ENCODE data around the gene SLC50A1.

The SLC50A1 gene

DNA sequence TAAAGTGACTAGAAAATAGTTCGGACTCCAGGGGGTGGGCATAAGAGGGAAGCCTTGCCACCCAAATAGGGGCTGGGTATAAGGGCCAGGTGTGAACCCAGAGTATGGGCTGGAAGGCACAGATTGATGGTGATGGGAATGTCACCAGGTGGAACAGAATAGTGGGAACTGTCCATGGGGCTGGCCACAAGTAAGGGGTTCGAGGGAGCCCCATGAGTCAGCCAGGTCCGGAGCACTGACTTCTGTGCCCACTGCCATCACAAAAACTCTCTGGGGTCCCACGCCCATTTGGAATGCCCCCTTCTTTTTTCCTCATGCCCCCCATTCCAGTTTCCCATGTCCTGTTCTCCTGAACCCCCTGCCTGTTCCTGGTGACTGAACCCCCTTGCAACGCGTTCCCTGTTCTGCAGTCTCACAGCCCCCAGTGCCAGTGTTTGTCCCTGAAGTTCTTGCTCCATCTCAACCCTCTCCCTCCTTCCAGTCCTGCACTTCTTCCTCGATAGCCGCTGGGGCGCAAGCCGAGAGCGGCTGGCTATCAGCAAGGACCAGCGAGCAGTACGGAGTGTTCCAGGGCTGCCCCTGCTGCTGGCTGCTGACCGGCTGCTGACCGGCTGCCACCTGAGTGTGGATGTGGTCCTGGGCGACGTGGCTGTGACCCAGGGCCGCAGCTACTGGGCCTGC, 45.9 kb downstream of the SLC50A1 start:
- H3K27me3 ChIP-seq (ENCODE audit: insufficient read depth, low read length), result no peaks in the 10 kb centered on the region
- H2AFZ ChIP-seq (ENCODE audit: low read depth, low read length), result no peak overlapping the region
- peaks cover 18% of the 10 kb centered on the region for H3K36me3 ChIP-seq (ENCODE audit: insufficient read depth, low read length)
- H3K9me3 ChIP-seq (ENCODE audit: low read length), result no peaks in the 10 kb centered on the region
- no peaks in the 10 kb centered on the region for H3K4me1 ChIP-seq (ENCODE audit: insufficient read depth, low read length)
- no peak overlapping the region for H3K4me3 ChIP-seq (ENCODE audit: low read length)

DNA sequence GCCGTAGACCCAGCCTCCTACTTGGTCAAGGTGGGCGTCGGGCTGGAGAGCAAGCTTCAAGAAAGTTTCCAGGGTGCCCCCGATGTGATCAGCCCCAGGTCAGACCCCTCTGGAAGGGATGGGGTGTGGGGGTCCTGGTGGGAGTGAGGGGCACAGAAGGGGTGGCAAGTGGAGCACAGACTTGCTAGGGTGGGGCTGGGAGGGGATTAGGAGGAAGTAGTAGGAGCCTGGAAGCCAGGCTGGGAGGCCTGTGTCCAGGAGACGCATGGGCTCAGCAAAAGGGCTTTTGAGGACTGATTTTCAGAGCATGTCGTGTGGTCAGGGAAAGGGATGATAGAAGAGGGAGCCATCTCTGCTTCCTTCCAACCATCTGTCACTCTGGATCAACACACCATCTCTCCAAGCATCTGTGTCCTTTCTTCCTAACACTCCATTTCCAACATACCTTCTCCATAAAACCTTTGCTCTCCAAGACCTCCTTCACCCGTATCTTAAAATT, 46.4 kb downstream of the SLC50A1 start:
- Histone ChIP-seq H3K27me3 (ENCODE audit: insufficient read depth, low read length) (no peaks in the 10 kb centered on the region), H2AFZ (ENCODE audit: low read depth, low read length) (no peak overlapping the region), H3K36me3 (ENCODE audit: insufficient read depth, low read length) (peaks cover 18% of the 10 kb centered on the region), H3K4me3 (ENCODE audit: low read length) (no peak overlapping the region), H3K4me1 (ENCODE audit: insufficient read depth, low read length) (no peaks in the 10 kb centered on the region), H3K9me3 (ENCODE audit: low read length) (no peaks in the 10 kb centered on the region)

DNA sequence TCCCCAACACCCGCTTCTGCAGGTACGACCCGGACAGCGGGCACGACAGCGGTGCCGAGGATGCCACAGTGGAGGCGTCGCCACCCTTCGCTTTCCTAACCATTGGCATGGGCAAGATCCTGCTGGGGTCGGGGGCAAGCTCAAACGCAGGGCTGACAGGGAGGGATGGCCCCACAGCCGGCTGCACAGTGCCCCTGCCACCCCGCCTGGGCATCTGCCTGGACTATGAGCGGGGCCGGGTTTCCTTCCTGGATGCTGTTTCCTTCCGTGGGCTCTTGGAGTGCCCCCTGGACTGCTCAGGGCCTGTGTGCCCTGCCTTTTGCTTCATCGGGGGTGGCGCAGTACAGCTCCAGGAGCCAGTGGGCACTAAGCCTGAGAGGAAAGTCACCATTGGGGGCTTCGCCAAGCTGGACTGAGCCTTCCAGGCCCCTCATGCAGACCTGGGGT, 48.1 kb downstream of the SLC50A1 start:
- no peaks in the 10 kb centered on the region for H3K9me3 ChIP-seq (ENCODE audit: low read length)
- H3K27me3 ChIP-seq (ENCODE audit: insufficient read depth, low read length), result no peaks in the 10 kb centered on the region
- H3K36me3 ChIP-seq (ENCODE audit: insufficient read depth, low read length), result peaks cover 9% of the 10 kb centered on the region
- no peaks in the 10 kb centered on the region for H3K4me1 ChIP-seq (ENCODE audit: insufficient read depth, low read length)
- no peak overlapping the region for H2AFZ ChIP-seq (ENCODE audit: low read depth, low read length)
- H3K4me3 ChIP-seq (ENCODE audit: low read length), result no peak overlapping the region

DNA sequence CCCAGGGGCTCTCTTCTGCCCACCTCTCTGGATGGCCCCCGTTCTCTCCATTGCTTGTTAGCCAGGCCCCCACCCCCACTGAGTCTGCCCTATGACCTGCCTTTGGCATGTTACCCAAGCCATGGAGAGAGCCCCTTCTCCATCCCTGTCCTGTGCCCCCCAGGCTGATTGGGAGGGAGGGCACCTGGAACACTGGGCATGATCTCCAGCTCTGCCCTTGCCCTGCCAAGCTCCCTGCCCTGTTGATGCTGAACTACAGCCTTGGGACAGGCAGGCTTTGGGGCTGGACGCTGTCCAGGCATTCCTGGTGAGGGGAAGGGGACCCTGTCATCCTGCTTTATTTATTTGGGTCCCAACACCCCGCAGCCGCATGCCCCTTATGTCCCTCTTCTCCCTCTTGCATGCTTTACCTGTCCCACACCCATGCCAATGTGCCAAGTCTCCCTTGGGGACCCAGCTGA, 48.7 kb downstream of the SLC50A1 start:
- Histone ChIP-seq H3K4me1 (ENCODE audit: insufficient read depth, low read length) (no peaks in the 10 kb centered on the region), H3K36me3 (ENCODE audit: insufficient read depth, low read length) (peaks cover 5% of the 10 kb centered on the region), H3K4me3 (ENCODE audit: low read length) (no peak overlapping the region), H3K9me3 (ENCODE audit: low read length) (no peaks in the 10 kb centered on the region), H3K27me3 (ENCODE audit: insufficient read depth, low read length) (no peaks in the 10 kb centered on the region), H2AFZ (ENCODE audit: low read depth, low read length) (no peak overlapping the region)

DNA sequence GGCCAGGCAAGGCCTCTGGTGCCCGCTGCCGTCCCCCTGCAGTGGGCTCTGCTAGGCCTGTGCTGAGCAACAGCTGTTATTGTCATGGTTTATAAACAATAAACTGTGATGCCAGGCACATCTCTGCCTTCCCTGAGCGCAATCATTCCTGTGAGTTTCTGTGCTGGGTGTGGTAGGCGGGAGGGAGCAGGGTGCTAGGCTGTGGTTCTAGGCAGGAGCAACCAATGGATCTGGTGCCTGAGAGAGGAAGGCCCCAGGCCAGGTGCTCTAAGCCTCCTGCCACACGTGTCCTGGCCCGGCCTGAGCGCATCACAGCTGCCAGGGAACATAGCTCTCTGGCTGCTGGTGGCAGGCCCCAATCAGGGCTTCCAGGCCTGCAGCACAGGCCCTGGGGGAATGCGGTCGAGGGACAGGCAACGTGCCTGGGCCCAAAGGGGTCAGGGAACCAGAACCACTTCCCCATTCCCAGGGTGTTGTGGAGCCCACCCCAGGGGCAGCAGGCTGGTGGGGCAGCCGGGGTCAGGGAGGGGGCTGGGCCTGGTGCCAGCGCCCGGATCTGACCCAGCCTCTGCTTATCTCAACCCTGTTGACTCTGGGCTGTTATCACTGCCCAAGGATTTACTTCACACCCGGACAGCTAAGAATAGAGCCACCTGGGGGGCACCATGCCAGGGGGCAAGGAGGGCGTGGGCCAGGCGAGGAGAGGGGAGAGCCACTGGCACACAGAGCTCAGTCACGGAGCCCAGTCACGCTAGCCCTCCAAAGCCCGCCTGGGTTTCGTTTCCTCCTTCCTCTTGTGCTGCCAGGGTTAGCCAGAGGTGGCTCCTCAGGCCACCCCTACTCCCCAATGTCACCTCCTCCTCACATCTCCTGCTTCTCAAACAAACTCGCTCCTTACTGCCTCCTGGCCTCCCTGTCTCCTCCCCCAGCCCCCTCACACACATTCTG, 49.5 kb downstream of the SLC50A1 start:
- no peaks in the 10 kb centered on the region for H3K9me3 ChIP-seq (ENCODE audit: low read length)
- H3K4me1 ChIP-seq (ENCODE audit: insufficient read depth, low read length), result no peaks in the 10 kb centered on the region
- H3K27me3 ChIP-seq (ENCODE audit: insufficient read depth, low read length), result no peaks in the 10 kb centered on the region
- H3K36me3 ChIP-seq (ENCODE audit: insufficient read depth, low read length), result no peaks in the 10 kb centered on the region
- no peak overlapping the region for H2AFZ ChIP-seq (ENCODE audit: low read depth, low read length)
- H3K4me3 ChIP-seq (ENCODE audit: low read length), result no peak overlapping the region

DNA sequence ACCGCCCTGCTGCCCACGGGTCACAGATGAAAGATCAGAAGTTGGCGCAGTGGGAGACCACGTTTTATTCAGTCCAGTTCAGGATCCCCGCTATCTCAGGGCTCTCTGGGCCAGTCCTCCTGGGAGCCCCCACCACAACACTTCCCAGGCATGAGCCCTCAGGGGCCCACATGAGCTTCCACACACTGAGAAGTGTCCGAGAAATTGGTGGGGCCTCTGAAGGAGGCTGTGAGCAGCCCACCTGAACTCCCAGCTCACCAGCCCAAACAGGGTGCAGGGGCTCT, 50.1 kb downstream of the SLC50A1 start:
- no peaks in the 10 kb centered on the region for H3K27me3 ChIP-seq (ENCODE audit: insufficient read depth, low read length)
- no peak overlapping the region for H2AFZ ChIP-seq (ENCODE audit: low read depth, low read length)
- no peaks in the 10 kb centered on the region for H3K4me1 ChIP-seq (ENCODE audit: insufficient read depth, low read length)
- no peaks in the 10 kb centered on the region for H3K36me3 ChIP-seq (ENCODE audit: insufficient read depth, low read length)
- H3K4me3 ChIP-seq (ENCODE audit: low read length), result no peak overlapping the region
- H3K9me3 ChIP-seq (ENCODE audit: low read length), result no peaks in the 10 kb centered on the region

DNA sequence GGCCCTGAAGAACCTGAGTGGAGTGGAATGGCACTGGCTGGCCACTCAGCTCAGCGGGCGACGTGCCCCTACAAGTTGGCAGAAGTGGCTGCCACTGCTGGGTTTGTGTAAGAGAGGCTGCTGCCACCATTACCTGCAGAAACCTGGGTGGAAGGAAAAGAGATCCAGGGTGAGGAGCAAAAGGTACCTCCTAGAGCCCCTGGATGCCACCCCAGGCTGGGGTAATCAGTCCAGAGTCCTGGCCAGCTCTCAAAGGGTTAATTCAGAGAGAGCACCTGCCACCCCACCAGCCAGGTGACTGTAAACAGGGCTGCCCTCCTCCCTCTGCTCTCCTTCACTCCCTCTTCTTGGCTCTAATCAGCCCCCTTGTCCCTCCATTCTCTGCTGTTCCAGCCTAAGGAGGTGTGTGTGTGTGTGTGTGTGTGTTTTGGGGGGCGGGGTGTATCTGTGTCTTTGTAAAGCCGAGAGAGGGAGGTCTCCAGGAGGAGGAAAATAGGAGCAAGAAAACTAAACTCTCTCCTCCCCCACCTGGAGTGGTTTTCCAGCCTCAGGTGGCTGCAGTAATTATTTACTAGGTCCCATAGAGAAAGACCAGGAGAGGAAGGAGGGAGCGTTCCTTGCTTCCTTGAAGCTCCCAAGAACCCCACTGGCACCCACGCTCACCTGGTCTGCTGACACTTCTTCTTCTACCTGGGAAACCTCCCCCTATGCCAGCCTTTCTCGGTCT, 50.6 kb downstream of the SLC50A1 start:
- H3K4me3 ChIP-seq (ENCODE audit: low read length), result no peak overlapping the region
- no peaks in the 10 kb centered on the region for H3K36me3 ChIP-seq (ENCODE audit: insufficient read depth, low read length)
- H2AFZ ChIP-seq (ENCODE audit: low read depth, low read length), result no peak overlapping the region
- H3K4me1 ChIP-seq (ENCODE audit: insufficient read depth, low read length), result no peaks in the 10 kb centered on the region
- H3K27me3 ChIP-seq (ENCODE audit: insufficient read depth, low read length), result no peaks in the 10 kb centered on the region
- no peaks in the 10 kb centered on the region for H3K9me3 ChIP-seq (ENCODE audit: low read length)

DNA sequence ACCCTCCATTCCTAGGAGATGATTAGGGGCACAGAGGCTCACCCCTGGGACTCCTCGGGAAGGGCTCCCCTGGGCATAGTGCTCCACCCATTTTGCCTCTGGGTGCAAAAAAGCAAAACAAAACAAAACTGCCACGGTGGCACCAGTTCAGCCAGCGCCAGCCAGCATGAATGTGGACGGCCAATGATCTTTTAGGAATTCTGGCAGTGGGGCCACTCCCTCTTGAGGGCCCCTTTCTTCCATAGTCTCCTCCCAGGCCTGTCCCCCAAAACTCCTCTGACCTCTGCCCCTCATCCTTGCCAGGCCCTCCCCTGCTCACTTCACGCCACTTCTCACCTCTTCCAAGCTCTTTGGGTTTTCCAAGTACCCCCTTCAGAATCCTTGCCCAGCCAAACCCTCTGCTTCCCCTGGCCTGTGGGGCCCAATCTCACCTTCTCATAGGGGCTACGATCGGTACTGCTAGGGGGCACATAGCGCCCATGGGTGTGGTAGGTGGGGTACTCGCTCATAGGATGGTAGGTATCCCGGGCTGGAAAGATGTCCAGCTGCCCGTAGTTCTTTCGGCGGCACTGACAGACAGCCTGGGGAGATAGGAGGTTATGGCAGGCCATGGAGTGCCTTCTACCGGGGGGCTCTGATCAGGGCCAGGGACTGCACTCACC, 51.3 kb downstream of the SLC50A1 start:
- H3K36me3 ChIP-seq (ENCODE audit: insufficient read depth, low read length), result no peaks in the 10 kb centered on the region
- no peak overlapping the region for H3K4me3 ChIP-seq (ENCODE audit: low read length)
- H2AFZ ChIP-seq (ENCODE audit: low read depth, low read length), result no peak overlapping the region
- H3K4me1 ChIP-seq (ENCODE audit: insufficient read depth, low read length), result no peaks in the 10 kb centered on the region
- H3K27me3 ChIP-seq (ENCODE audit: insufficient read depth, low read length), result no peaks in the 10 kb centered on the region
- H3K9me3 ChIP-seq (ENCODE audit: low read length), result no peaks in the 10 kb centered on the region

DNA sequence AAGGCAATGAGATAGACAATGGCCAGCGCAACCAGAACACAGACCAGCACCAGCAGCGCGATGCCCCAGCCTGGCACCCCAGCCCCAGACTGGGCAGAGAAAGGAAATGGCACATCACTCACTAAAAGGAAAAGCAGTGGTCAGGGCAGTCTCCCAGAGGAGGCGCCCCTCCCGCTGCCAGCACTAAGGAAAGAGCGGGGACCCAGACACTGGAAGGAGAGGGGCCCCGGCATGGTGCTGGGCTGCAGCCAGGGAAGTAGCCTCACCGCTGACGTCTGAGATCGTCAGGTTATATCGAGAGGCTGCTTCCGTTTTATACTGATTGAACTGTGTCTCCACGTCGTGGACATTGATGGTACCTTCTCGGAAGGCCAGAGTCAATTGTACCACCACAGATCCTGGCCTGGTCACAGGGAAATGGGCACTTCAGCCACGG, 51.8 kb downstream of the SLC50A1 start:
- Histone ChIP-seq H3K27me3 (ENCODE audit: insufficient read depth, low read length) (no peaks in the 10 kb centered on the region), H3K4me3 (ENCODE audit: low read length) (no peak overlapping the region), H3K9me3 (ENCODE audit: low read length) (no peaks in the 10 kb centered on the region), H2AFZ (ENCODE audit: low read depth, low read length) (no peak overlapping the region), H3K36me3 (ENCODE audit: insufficient read depth, low read length) (no peaks in the 10 kb centered on the region), H3K4me1 (ENCODE audit: insufficient read depth, low read length) (peaks cover 2% of the 10 kb centered on the region)

DNA sequence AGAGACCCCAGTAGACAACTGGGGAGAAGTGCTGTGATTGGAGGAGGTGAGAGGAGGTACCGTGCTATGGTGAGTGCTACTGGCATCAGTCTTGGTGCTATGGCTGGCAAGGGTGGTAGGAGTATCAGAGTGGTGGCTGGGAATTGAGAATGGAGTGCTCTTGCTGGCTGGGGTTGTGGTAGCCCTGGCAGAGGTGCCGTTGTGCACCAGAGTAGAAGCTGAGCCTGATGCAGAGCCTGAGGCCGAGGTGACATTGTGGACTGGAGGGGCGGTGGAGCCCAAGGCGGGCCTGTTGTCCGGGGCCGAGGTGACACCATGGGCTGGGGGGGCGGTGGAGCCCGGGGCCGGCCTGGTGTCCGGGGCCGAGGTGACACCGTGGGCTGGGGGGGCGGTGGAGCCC, 52.6 kb downstream of the SLC50A1 start:
- Histone ChIP-seq H2AFZ (ENCODE audit: low read depth, low read length) (no peak overlapping the region), H3K9me3 (ENCODE audit: low read length) (no peaks in the 10 kb centered on the region), H3K36me3 (ENCODE audit: insufficient read depth, low read length) (no peaks in the 10 kb centered on the region), H3K4me1 (ENCODE audit: insufficient read depth, low read length) (peaks cover 9% of the 10 kb centered on the region), H3K4me3 (ENCODE audit: low read length) (no peak overlapping the region), H3K27me3 (ENCODE audit: insufficient read depth, low read length) (no peaks in the 10 kb centered on the region)

Measured in neuron (in vitro differentiated cells).